Endothelial cell of umbilical vein (primary cell): ENCODE measurements around the gene TBCD. TPM values are rescaled to one million over a fixed set of nuclear protein-coding genes. Genes with fewer than 3 reads are reported as not detected.

Experiments
- BruUV-seq: library from RNA; stranded (reverse); fragments of 400-500 nt; replicated peaks from 2 replicates; lab custom pipeline; 2021; lab: Mats Ljungman, UMichigan
- CTCF ChIA-PET: fragments of 300-600, 350-600 bp; sonication (Branson Sonifier 250); formaldehyde crosslinking; loops from one replicate; lab custom pipeline; 2021; ENCODE audit warnings: antibody characterized with exemption, inconsistent platforms; lab: Charles Lee
- POLR2A ChIA-PET: fragments of 300-600, 350-600 bp; sonication (Branson Sonifier 250); formaldehyde crosslinking; loops from one replicate; lab custom pipeline; 2021; ENCODE audit warnings: antibody characterized with exemption, inconsistent platforms; lab: Charles Lee
- DNase-seq: peaks from one replicate; pipeline ENCODE4 v3.0.0-alpha.2; 2011; ENCODE audit warnings: low read depth, low spot score
- FAIRE-seq: peaks from 2 replicates; lab custom pipeline; 2011; peaks lifted over from hg19 to GRCh38; lab: Jason Lieb, UNC
- H2AFZ ChIP-seq: 2 replicates; pipeline ENCODE4 v1.6.0; 2012; ENCODE audit warnings: low read depth, low read length, control low read depth, inconsistent platforms
- H3K27ac ChIP-seq: 2 replicates; pipeline ENCODE4 v1.5.1; 2011; ENCODE audit warnings: low read depth, mild to moderate bottlenecking, control low read depth, low read length, moderate library complexity; ENCODE audit not compliant: insufficient read depth
- H3K27me3 ChIP-seq, 2 experiments: 2 replicates each; pipeline versions ENCODE4 v1.6.0 to v1.6.1; 2011; ENCODE audit warnings: low read length in 2 of 2, mixed read lengths in 1 of 2; ENCODE audit not compliant: control insufficient read depth in 2 of 2, insufficient read depth in 2 of 2
- H3K36me3 ChIP-seq, 2 experiments: 2 replicates in 1 of 2; 3 replicates in 1 of 2; pipeline ENCODE4 v1.5.1; 2011; ENCODE audit warnings: low read length in 2 of 2, mild to moderate bottlenecking in 1 of 2, moderate library complexity in 1 of 2; ENCODE audit not compliant: control insufficient read depth in 2 of 2, insufficient read depth in 2 of 2; ENCODE audit errors: extremely low read depth in 1 of 2
- H3K4me1 ChIP-seq: 3 replicates; pipeline ENCODE4 v1.5.1; 2011; ENCODE audit warnings: mild to moderate bottlenecking, low read length; ENCODE audit not compliant: control insufficient read depth, insufficient read depth; ENCODE audit errors: extremely low read depth
- H3K4me2 ChIP-seq: 2 replicates; pipeline ENCODE4 v1.6.1; 2011; ENCODE audit warnings: low read length, control low read depth, mixed read lengths; ENCODE audit not compliant: insufficient read depth
- H3K4me3 ChIP-seq, 3 experiments: fragments of 200-600 bp in 1 of 3; sonication (generic), shearing (Covaris generic) in 1 of 3; replicated peaks in 1 of 3; 2 replicates each; pipeline ENCODE4 v1.5.1; 2011 to 2016; ENCODE audit warnings: control low read depth in 3 of 3, low read length in 3 of 3, mild to moderate bottlenecking in 2 of 3, inconsistent platforms in 1 of 3, low read depth in 1 of 3, moderate library complexity in 1 of 3; ENCODE audit not compliant: insufficient read depth in 1 of 3
- H3K79me2 ChIP-seq: 2 replicates; pipeline ENCODE4 v1.6.0; 2012; ENCODE audit warnings: low read length, inconsistent platforms; ENCODE audit not compliant: control insufficient read depth, insufficient read depth
- H3K9ac ChIP-seq: replicated peaks from 2 replicates; pipeline ENCODE3; 2011; ENCODE audit warnings: low read length, control low read depth; ENCODE audit not compliant: insufficient read depth; ENCODE audit errors: extremely low read depth
- H3K9me1 ChIP-seq: replicated peaks from 3 replicates; pipeline ENCODE4 v1.6.0; 2011; ENCODE audit warnings: mild to moderate bottlenecking, low read length; ENCODE audit not compliant: control insufficient read depth, insufficient read depth; ENCODE audit errors: extremely low read depth
- H3K9me3 ChIP-seq: replicated peaks from 2 replicates; pipeline ENCODE4 v1.5.1; 2012; ENCODE audit warnings: low read length, inconsistent platforms; ENCODE audit not compliant: control insufficient read depth, insufficient read depth
- H4K20me1 ChIP-seq: replicated peaks from 2 replicates; pipeline ENCODE3; 2011; ENCODE audit warnings: mild to moderate bottlenecking, low read length; ENCODE audit not compliant: control insufficient read depth, insufficient read depth; ENCODE audit errors: extremely low read depth
- CTCF ChIP-seq, 2 donors: IDR thresholded peaks; 1 replicate in 1 of 2; 2 replicates in 1 of 2; pipeline ENCODE4 v1.5.1; 2011; ENCODE audit warnings: low read length in 2 of 2, mild to moderate bottlenecking in 2 of 2, moderate library complexity in 2 of 2, control low read depth in 1 of 2, inconsistent platforms in 1 of 2, low read depth in 1 of 2; ENCODE audit not compliant: insufficient read depth in 1 of 2; ENCODE audit errors: extremely low read depth in 1 of 2
- EZH2 ChIP-seq: IDR thresholded peaks from 2 replicates; pipeline ENCODE4 v1.6.1; 2012; ENCODE audit warnings: borderline replicate concordance, low read depth, mild to moderate bottlenecking, moderate library complexity, low read length, inconsistent platforms; ENCODE audit not compliant: severe bottlenecking
- FOS ChIP-seq: IDR thresholded peaks from 2 replicates; pipeline ENCODE4 v1.6.1; 2011; ENCODE audit warnings: mild to moderate bottlenecking, low read length, moderate library complexity, borderline replicate concordance; ENCODE audit not compliant: insufficient read depth
- GATA2 ChIP-seq: IDR thresholded peaks from 2 replicates; pipeline ENCODE4 v1.7.0; 2011; ENCODE audit warnings: low read depth, mild to moderate bottlenecking, moderate library complexity, mixed read lengths, low read length; ENCODE audit not compliant: insufficient read length, insufficient read depth
- JUN ChIP-seq: IDR thresholded peaks from 2 replicates; pipeline ENCODE4 v1.6.1; 2011; ENCODE audit warnings: borderline replicate concordance, low read depth; ENCODE audit not compliant: insufficient read length, insufficient read depth
- MAX ChIP-seq: IDR thresholded peaks from 2 replicates; pipeline ENCODE4 v1.6.1; 2011; ENCODE audit not compliant: insufficient read depth, insufficient read length
- MYC ChIP-seq: IDR thresholded peaks from one replicate; pipeline ENCODE4 v1.6.1; 2011; ENCODE audit warnings: mild to moderate bottlenecking, low read depth, low read length
- POLR2A ChIP-seq: IDR thresholded peaks from 2 replicates; pipeline ENCODE4 v1.6.1; 2012; ENCODE audit warnings: low read depth, mild to moderate bottlenecking, control low read depth, low read length
- POLR2AphosphoS5 ChIP-seq: IDR thresholded peaks from 2 replicates; pipeline ENCODE4 v1.6.1; 2012; ENCODE audit warnings: low read depth, mild to moderate bottlenecking, control low read depth, low read length, moderate library complexity; ENCODE audit not compliant: insufficient read depth
- dilution Hi-C: fragments of 300-500 bp; cut with MboI; formaldehyde crosslinking; loops from one replicate; pipeline ENCODE4 v1.15.0; 2019; ENCODE audit warnings: low sequenced_read_pairs; ENCODE audit not compliant: extremely low pct_ligation_motif_present
- intact Hi-C: fragments of 100-400 bp; cut with micrococcal nuclease; formaldehyde crosslinking; loops from one replicate; pipeline ENCODE4 v1.10.0; 2022
- polyA plus RNA-seq, 4 experiments: library from polyadenylated mRNA; depleted of rRNA in 3 of 4; stranded (reverse) in 3 of 4; unstranded in 1 of 4; fragments of >200 nt; gene quantifications; 2 replicates each; pipeline versions ENCODE4 v1.2.1 to v1.2.3, GENCODE V29; 2011 to 2012; ENCODE audit warnings: missing spikeins in 1 of 4
- total RNA-seq: library from RNA; stranded (reverse); gene quantifications from 2 replicates; pipeline ENCODE4 v1.2.3, GENCODE V29; 2021

The TBCD gene
- total and polyA plus RNA-seq, 2 donors (not counting 3 experiments of a cell fraction or from before 2014, with no cell fraction given) = 121 to 145 TPM

GRCh38 chr17:82920715-82921114, 168.8 kb downstream of the TBCD start:
- DNase-seq (no peak), FAIRE-seq (no peak)
- H2AFZ ChIP-seq = no peak overlapping the region
- no peaks in the 10 kb centered on the region for H3K9me1 ChIP-seq
- ChIA-PET POLR2A (no interaction called here), CTCF (interaction anchor here (12.2 kb wide), 1 partner anchor 140 kb away, joined by 176 read pairs; no protein-coding TSS in a partner anchor)
- peaks cover 0 to 9% of the 10 kb centered on the region in 2 experiments for H3K36me3 ChIP-seq
- H3K27ac ChIP-seq = no peak overlapping the region
- H3K79me2 ChIP-seq = no peaks in the 10 kb centered on the region
- no peak overlapping the region for H3K4me3 ChIP-seq
- dilution Hi-C loops = no loop called here
- intact Hi-C loops = no loop called here
- no peak overlapping the region for H3K4me2 ChIP-seq
- H3K9me3 ChIP-seq = no peaks in the 10 kb centered on the region
- no peak overlapping the region for H3K9ac ChIP-seq
- BruUV-seq = no TSS peak
- TF ChIP-seq CTCF (IDR thresholded peaks at IDR 0.05; ENCODE audit: extremely low read depth in 1 of 2, insufficient read depth in 1 of 2, low read depth in 1 of 2, low read length in 2 of 2) = no peak
- TF ChIP-seq EZH2 = no peak
- no peak for TF ChIP-seq POLR2AphosphoS5
- no peak for TF ChIP-seq MAX
- no peak for TF ChIP-seq MYC
- no peak for TF ChIP-seq GATA2
- TF ChIP-seq FOS = no peak
- TF ChIP-seq JUN = no peak
- TF ChIP-seq POLR2A = no peak
- no peaks in the 10 kb centered on the region for H3K4me1 ChIP-seq
- H4K20me1 ChIP-seq = no peaks in the 10 kb centered on the region
- no peaks in the 10 kb centered on the region for H3K27me3 ChIP-seq
